Mucosa of rectum (tissue), 2 donors: ENCODE results near the gene ST13.
"Not testable (repeated sequence)": the region's sequence is repeated elsewhere in the genome, so short reads cannot be mapped to it uniquely, and the experiment has no call there.

Source experiments
- H3K27ac ChIP-seq, 2 donors: one replicate each; pipeline ENCODE4 v1.7.0; 2013; ENCODE audit warnings: inconsistent platforms in 2 of 2, low read depth in 2 of 2, low read length in 2 of 2
- H3K27me3 ChIP-seq, 2 donors: one replicate each; pipeline ENCODE4 v1.7.0; 2013; ENCODE audit warnings: low read length in 2 of 2; ENCODE audit not compliant: control insufficient read depth in 2 of 2, insufficient read depth in 2 of 2
- H3K36me3 ChIP-seq, 2 donors: one replicate each; pipeline ENCODE4 v1.7.0; 2013; ENCODE audit warnings: low read length in 2 of 2; ENCODE audit not compliant: control insufficient read depth in 2 of 2, insufficient read depth in 2 of 2
- H3K4me1 ChIP-seq, 2 donors: one replicate each; pipeline ENCODE4 v1.7.0; 2013; ENCODE audit warnings: low read length in 2 of 2, mild to moderate bottlenecking in 1 of 2; ENCODE audit not compliant: control insufficient read depth in 2 of 2, insufficient read depth in 2 of 2
- H3K4me3 ChIP-seq, 2 donors: one replicate each; pipeline ENCODE4 v1.7.0; 2013; ENCODE audit warnings: low read length in 2 of 2
- H3K9ac ChIP-seq, 2 donors: one replicate each; pipeline ENCODE4 v1.7.0; 2013; ENCODE audit warnings: low read length in 2 of 2, low read depth in 1 of 2, mild to moderate bottlenecking in 1 of 2
- H3K9me3 ChIP-seq, 2 donors: one replicate each; pipeline ENCODE4 v1.7.0; 2013; ENCODE audit warnings: low read length in 2 of 2; ENCODE audit not compliant: control insufficient read depth in 2 of 2
- donor health status: healthy.
- donor health status: Normal muscosa, but diverticular disease.

ST13 gene

GRCh38 chr22:40845816-40846215, 10.6 kb downstream of the ST13 start:
- not testable (repeated sequence) for H3K4me3 ChIP-seq, H3K9me3 ChIP-seq, H3K27me3 ChIP-seq, H3K9ac ChIP-seq, H3K4me1 ChIP-seq, H3K27ac ChIP-seq
- peaks cover 33 to 63% of the 10 kb centered on the region in 2 donors for H3K36me3 ChIP-seq

- Histone ChIP-seq H3K36me3 (peaks cover 38 to 66% of the 10 kb centered on the region in 2 donors), H3K9ac (no peak overlapping the region), H3K4me1 (no peaks in the 10 kb centered on the region), H3K4me3 (no peak overlapping the region), H3K9me3 (no peaks in the 10 kb centered on the region), H3K27ac (no peak overlapping the region), H3K27me3 (no peaks in the 10 kb centered on the region)
Measured at GRCh38 chr22:40844951-40845350, 11.5 kb downstream of the ST13 start.

- no peaks in the 10 kb centered on the region for H3K4me1 ChIP-seq
- no peak overlapping the region for H3K9ac ChIP-seq
- H3K27ac ChIP-seq, result no peak overlapping the region
- no peaks in the 10 kb centered on the region for H3K9me3 ChIP-seq
- H3K4me3 ChIP-seq, result no peak overlapping the region
- peaks cover 62 to 73% of the 10 kb centered on the region in 2 donors for H3K36me3 ChIP-seq
- no peaks in the 10 kb centered on the region for H3K27me3 ChIP-seq
Measured at GRCh38 chr22:40838486-40838885, 18.0 kb downstream of the ST13 start.

GRCh38 chr22:40834619-40835018, 21.8 kb downstream of the ST13 start:
- Histone ChIP-seq H3K27ac (no peak overlapping the region), H3K4me3 (no peak overlapping the region), H3K9ac (no peak overlapping the region), H3K27me3 (no peaks in the 10 kb centered on the region), H3K36me3 (peaks cover 58 to 67% of the 10 kb centered on the region in 2 donors), H3K4me1 (peaks cover 0 to 6% of the 10 kb centered on the region in 2 donors), H3K9me3 (no peaks in the 10 kb centered on the region)

- Histone ChIP-seq H3K27me3 (no peaks in the 10 kb centered on the region), H3K9ac (no peak overlapping the region), H3K9me3 (no peaks in the 10 kb centered on the region), H3K4me3 (no peak overlapping the region), H3K27ac (no peak overlapping the region), H3K4me1 (peaks cover 0 to 6% of the 10 kb centered on the region in 2 donors), H3K36me3 (peaks cover 35 to 40% of the 10 kb centered on the region in 2 donors)
Measured at GRCh38 chr22:40829131-40829530, 27.3 kb downstream of the ST13 start.

GRCh38 chr22:40826984-40827741, 29.3 kb downstream of the ST13 start:
- H3K36me3 ChIP-seq, result peaks cover 33 to 38% of the 10 kb centered on the region in 2 donors
- no peak overlapping the region for H3K9ac ChIP-seq
- H3K27me3 ChIP-seq, result no peaks in the 10 kb centered on the region
- H3K9me3 ChIP-seq, result no peaks in the 10 kb centered on the region
- H3K27ac ChIP-seq, result no peak overlapping the region
- H3K4me1 ChIP-seq, result no peaks in the 10 kb centered on the region
- no peak overlapping the region for H3K4me3 ChIP-seq

GRCh38 chr22:40826292-40826691, 30.1 kb downstream of the ST13 start:
- not testable (repeated sequence) for H3K4me1 ChIP-seq, H3K27me3 ChIP-seq, H3K4me3 ChIP-seq, H3K9me3 ChIP-seq, H3K9ac ChIP-seq, H3K27ac ChIP-seq
- peaks cover 25 to 38% of the 10 kb centered on the region in 2 donors for H3K36me3 ChIP-seq

GRCh38 chr22:40823426-40823825, 33.0 kb downstream of the ST13 start:
- H3K36me3 ChIP-seq, result peaks cover 3 to 18% of the 10 kb centered on the region in 2 donors

GRCh38 chr22:40819599-40820140, 36.8 kb downstream of the ST13 start:
- H3K9me3 ChIP-seq, result no peaks in the 10 kb centered on the region
- H3K9ac ChIP-seq, result peak overlapping the region; percentile 55 to 64
- peak overlapping the region in 1 of 2 donors; percentile 61 for H3K27ac ChIP-seq
- H3K4me1 ChIP-seq, result peaks cover 16 to 19% of the 10 kb centered on the region in 2 donors
- peaks cover 0 to 9% of the 10 kb centered on the region in 2 donors for H3K36me3 ChIP-seq
- no peaks in the 10 kb centered on the region for H3K27me3 ChIP-seq
- peak overlapping the region; percentile 69 to 91 for H3K4me3 ChIP-seq

More at GRCh38 chr22:40823426-40823825, 33.0 kb downstream of the ST13 start:
- peaks cover 8 to 10% of the 10 kb centered on the region in 2 donors for H3K4me1 ChIP-seq
- no peak overlapping the region for H3K4me3 ChIP-seq
- H3K27ac ChIP-seq, result no peak overlapping the region
- no peaks in the 10 kb centered on the region for H3K9me3 ChIP-seq
- no peak overlapping the region for H3K9ac ChIP-seq
- H3K27me3 ChIP-seq, result no peaks in the 10 kb centered on the region

- peak within 1 kb of the TSS; percentile 85 to 87 for H3K9ac ChIP-seq
- H3K4me3 ChIP-seq, result peak within 1 kb of the TSS; percentile 91 to 94
- peaks cover 16 to 19% of the 10 kb centered on the region in 2 donors for H3K4me1 ChIP-seq
- H3K27ac ChIP-seq, result peak within 1 kb of the TSS; percentile 61 to 73
- no peaks in the 10 kb centered on the region for H3K9me3 ChIP-seq
- H3K27me3 ChIP-seq, result no peaks in the 10 kb centered on the region
- peaks cover 0 to 9% of the 10 kb centered on the region in 2 donors for H3K36me3 ChIP-seq
Measured at GRCh38 chr22:40818747-40819598, 37.5 kb downstream of the ST13 start, which contains the start of gene SLC25A17. TSS of gene SLC25A17 (minus strand) at chr22:40819346. CDS start at chr22:40819248, 98 bp downstream.
